NCI-H1436 treated with DMSO at 0.1 percent for 48 hours (cell line): ENCODE data around the gene ICOSLG.
"Not testable (repeated sequence)": the region's sequence is repeated elsewhere in the genome, so short reads cannot be mapped to it uniquely, and the experiment has no call there.

Experiments used
- DNase-seq: peaks from one replicate; lab custom pipeline; 2025; lab: John Stamatoyannopoulos, UW

Gene ICOSLG

DNA sequence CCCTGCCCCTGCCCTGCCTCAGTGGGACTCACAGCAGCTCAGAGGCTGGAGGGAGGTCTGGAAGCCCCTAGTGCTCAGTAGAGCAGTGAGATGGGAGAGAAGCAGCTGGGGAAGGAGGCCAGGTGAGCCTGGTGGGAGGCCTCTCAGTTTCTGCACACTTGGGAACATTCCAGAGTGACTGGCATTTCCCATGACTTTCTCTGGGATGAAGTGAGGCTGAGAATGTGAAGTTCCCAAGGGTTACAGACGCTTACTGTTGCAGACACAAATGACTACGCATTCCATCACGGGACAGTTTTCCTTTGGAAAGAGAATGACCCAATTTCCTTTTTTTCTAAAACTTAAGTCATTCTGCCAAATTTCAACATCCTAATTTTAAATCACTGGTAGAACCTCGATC is 59.2 kb downstream of the ICOSLG start:
- DNase-seq, result not testable (repeated sequence)

DNA sequence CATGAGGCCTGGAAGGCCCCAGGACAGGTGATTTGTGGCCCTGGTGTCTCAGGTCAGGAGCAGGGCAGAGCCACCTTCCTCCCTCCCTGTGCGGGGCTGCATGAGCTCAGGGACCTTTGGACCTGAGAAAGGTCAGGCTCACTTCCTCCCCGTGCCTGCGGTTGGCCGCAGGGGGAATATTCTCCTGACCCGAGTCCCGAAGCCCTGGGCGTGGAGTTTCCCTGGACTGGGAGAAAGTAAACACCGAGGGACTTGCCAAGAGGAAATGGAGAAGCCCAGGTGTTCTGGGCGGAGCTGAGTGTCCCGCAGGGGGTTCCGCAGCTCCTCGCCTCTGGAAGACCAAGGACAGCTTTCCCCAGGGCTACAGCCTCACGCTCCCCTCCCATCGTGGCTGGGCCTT is 64.6 kb downstream of the ICOSLG start:
- not testable (repeated sequence) for DNase-seq

DNA sequence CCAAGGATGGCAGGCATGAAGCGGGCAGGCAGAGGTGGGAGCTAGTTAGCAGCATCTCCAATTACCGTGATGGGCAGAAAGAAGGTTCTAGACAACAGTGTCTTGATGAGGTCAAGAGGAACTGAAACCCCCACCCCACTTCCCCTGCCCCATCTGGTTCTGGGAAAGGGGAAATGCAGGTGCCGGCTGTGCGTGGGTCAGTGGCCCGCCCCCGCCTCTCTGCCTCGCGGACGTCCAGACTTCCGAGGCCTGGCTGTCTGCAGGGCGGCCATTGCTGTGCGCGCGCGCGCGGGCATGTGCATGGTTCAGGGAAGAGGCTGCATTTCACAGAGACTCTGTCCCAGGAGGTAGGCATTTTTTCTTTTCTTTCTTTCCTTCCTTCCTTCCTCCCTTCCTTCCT is 65.6 kb downstream of the ICOSLG start:
- DNase-seq, result not testable (repeated sequence)
